Raji (cell line): Measurements from ENCODE around the gene AZGP1.

Experiments used
- POLR2A ChIP-seq: IDR thresholded peaks from 2 replicates; pipeline ENCODE4 v1.6.1; 2011; ENCODE audit warnings: low read depth, low read length, control low read depth; ENCODE audit not compliant: insufficient read depth

The AZGP1 gene

GRCh38 chr7:100003711-100004661, 28.2 kb upstream of the AZGP1 start:
- TF ChIP-seq POLR2A: no peak

- TF ChIP-seq POLR2A: no peak
Measured at GRCh38 chr7:100000239-100000638, 24.4 kb upstream of the AZGP1 start.

DNA sequence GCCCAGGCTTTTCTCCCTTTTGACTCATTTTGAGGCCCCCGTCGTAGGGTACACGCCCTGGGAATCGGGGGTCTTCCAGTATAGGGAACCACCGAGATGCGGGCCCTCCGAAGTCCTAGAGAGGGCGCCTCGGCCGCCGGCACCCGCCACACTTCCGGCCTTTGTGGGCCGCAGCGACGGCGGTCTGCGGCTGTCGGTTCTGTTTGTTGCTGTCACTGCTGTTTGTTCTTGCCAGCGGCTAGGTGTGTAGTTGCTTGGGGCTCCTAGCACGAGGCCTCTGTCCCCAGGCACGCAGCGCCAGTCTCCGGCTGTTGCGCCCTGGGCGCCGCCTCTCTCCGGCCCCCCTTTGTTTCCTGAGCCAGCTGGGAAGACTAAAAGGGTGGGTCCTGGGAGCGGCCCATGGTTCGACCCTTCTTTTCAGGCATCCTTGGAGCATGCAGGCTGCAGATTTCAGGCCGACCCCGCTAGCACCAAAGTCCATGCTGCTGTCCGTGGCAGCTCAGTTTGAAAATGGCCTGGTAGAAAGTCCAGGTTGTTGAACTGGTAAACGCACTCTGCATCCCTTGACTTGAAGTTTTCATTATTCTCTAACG, 21.8 kb upstream of the AZGP1 start:
- TF ChIP-seq POLR2A: no peak

DNA sequence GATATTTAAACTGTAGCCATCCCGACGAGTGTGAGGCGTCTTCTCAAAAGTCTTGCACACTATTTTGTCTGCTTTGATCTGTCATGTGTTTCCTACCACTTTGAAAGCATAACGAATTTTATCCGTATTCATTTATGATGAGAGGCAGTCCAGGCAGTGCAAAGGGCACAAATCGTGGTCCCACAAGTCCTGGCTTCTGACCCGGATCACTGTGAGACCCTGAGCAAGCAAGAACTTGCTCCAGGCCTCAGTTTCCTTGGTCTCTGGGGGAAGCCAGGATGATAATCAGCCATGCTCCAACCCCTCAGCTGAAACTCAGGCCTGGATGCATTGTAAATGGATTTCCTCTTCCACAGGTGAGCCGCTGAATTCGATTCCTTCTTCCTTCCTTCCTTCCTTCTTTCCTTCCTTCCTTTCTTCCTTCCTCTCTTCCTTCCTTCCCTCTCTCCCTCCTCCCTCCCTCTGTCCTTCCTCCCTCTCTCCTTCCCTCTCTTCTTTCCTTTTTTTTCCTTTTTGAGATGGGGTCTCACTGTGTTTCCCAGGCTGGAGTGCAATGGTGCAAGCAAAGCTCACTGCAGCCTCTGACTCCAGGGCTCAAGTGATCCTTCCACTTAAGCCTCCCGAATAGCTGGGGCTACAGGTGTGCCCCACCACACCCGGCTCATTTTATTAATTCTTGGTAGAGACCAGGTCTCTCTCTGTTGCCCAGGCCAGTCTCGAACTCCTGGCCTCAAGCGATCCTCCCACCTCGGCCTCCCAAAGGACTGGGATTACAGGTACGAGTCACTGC, 21.1 kb upstream of the AZGP1 start:
- no peak for TF ChIP-seq POLR2A

GRCh38 chr7:99994819-99995218, 19.0 kb upstream of the AZGP1 start:
- TF ChIP-seq POLR2A: no peak

- no peak for TF ChIP-seq POLR2A
Measured at GRCh38 chr7:99992330-99993038, 16.7 kb upstream of the AZGP1 start.

DNA sequence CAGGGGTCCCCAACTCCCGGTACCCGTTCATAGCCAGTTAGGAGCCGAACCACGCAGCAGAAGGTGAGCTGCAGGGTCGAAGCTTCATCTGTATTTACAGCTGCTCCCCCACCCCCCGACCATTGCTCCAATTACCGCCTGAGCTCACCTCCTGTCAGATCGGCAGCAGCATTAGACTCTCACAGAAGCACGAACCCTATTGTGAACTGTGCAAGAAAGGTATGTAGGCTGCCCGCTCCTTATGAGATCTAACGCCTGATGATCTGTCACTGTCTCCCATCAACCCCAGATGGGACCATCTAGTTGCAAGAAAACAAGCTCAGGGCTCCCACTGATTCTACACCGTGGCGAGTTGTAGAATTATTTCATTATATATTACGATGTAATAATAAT, 14.6 kb upstream of the AZGP1 start:
- TF ChIP-seq POLR2A: no peak

DNA sequence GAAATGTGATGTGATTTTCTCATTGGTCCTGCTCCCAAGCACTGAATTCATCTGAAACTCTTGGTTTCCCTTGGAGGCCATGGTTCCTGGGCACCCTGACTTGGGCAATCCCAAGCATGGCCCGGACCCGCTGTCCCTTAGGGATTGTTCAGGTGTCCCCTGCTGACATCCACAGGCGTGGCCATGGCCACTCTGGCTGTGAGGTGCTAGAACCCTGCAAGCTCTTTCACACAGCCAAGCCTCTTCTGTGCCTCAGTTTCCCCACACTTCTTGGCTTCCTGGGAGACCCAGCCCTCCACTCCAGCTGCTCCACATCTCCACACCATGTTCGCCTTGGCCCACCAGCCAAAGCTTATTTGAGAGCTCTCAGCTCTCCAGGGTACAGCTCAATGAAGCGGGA, 12.0 kb upstream of the AZGP1 start:
- TF ChIP-seq POLR2A: no peak

- no peak for TF ChIP-seq POLR2A
Measured at GRCh38 chr7:99984593-99984992, 8.8 kb upstream of the AZGP1 start.

- peak; percentile 54; the same call in 1 of the 2 replicates for TF ChIP-seq POLR2A
Measured at GRCh38 chr7:99980448-99980872, 4.6 kb upstream of the AZGP1 start.

- TF ChIP-seq POLR2A: no peak
Measured at GRCh38 chr7:99976626-99977025, 795 bp upstream of the AZGP1 start.

DNA sequence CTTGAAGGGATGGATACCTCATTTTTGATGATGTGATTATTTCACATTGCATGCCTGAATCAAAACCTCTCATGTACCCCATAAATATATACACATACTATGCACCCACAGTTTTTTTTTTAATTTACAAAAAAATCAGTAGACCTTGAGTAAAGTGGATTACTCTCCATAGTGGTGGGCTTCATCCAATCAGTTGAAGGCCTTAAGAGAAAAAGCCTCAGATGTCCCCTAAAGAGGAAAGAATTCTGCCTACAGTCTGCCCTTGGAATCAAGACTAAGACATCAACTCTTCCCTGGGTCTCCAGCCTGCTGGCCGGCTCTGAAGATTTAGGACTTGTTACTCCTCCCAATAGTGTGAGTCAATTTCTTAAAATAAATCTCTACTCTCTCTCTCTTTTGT, 1.1 kb downstream of the AZGP1 start:
- no peak for TF ChIP-seq POLR2A

GRCh38 chr7:99971242-99971641, 4.6 kb downstream of the AZGP1 start:
- TF ChIP-seq POLR2A: no peak

DNA sequence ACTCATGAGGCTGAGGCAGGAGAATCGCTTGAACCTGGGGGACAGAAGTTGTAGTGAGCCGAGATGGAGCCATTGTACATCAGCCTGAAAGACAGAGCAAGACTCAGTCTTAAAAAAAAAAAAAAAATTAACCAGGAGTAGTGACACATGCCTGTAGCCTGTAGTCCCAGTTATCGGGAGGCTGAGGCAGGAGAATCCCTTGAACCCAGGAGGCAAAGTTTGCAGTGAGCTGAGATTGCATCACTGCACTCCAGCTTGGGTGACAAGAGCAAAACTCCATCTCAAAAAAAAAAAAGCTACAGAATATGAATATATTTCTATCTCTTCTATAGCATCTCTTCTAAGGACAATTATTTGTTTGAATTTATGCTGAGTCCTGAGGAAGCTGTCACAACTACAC, 6.5 kb downstream of the AZGP1 start:
- TF ChIP-seq POLR2A: no peak
